ENCODE data around the gene ARHGAP26.

GRCh38 chr5:142897328-142897727 lies 127.2 kb downstream of the ARHGAP26 start:
- TF ChIP-seq EZH2 (IDR thresholded peaks at IDR 0.05; ENCODE audit: low read length, missing control alignments) = no peak
- TF ChIP-seq, protein P1, sequence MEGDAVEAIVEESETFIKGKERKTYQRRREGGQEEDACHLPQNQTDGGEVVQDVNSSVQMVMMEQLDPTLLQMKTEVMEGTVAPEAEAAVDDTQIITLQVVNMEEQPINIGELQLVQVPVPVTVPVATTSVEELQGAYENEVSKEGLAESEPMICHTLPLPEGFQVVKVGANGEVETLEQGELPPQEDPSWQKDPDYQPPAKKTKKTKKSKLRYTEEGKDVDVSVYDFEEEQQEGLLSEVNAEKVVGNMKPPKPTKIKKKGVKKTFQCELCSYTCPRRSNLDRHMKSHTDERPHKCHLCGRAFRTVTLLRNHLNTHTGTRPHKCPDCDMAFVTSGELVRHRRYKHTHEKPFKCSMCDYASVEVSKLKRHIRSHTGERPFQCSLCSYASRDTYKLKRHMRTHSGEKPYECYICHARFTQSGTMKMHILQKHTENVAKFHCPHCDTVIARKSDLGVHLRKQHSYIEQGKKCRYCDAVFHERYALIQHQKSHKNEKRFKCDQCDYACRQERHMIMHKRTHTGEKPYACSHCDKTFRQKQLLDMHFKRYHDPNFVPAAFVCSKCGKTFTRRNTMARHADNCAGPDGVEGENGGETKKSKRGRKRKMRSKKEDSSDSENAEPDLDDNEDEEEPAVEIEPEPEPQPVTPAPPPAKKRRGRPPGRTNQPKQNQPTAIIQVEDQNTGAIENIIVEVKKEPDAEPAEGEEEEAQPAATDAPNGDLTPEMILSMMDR (conservative IDR thresholded peaks at IDR 0.05 in 1 of 2, IDR thresholded peaks at IDR 0.05 in 1 of 2; ENCODE audit: low read depth in 1 of 2, low read length in 2 of 2) = no peak
